Measurements from ENCODE around the gene RGCC.

DNA sequence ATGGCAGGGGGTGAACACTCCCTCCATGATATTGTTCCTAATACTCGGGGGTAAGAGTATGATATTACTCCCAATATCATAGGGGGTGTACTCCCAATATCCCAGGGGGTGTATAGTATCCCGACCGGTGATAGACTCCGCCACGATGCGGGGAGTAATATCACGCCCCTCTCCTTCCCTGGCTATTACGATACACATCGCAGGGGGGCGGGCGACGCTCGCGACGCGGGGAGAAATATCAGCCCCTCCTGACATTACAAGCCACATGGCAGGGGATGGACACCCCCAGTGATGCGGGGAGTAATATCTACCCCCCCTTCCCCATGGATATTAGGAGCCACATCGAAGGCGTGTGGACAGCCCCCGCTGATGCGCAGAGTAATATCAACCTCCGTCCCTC lies 3.2 kb upstream of the RGCC start:
- TF ChIP-seq, protein P1, sequence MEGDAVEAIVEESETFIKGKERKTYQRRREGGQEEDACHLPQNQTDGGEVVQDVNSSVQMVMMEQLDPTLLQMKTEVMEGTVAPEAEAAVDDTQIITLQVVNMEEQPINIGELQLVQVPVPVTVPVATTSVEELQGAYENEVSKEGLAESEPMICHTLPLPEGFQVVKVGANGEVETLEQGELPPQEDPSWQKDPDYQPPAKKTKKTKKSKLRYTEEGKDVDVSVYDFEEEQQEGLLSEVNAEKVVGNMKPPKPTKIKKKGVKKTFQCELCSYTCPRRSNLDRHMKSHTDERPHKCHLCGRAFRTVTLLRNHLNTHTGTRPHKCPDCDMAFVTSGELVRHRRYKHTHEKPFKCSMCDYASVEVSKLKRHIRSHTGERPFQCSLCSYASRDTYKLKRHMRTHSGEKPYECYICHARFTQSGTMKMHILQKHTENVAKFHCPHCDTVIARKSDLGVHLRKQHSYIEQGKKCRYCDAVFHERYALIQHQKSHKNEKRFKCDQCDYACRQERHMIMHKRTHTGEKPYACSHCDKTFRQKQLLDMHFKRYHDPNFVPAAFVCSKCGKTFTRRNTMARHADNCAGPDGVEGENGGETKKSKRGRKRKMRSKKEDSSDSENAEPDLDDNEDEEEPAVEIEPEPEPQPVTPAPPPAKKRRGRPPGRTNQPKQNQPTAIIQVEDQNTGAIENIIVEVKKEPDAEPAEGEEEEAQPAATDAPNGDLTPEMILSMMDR (IDR thresholded peaks at IDR 0.05; ENCODE audit: low read length) = no peak
- TF ChIP-seq EZH2 (optimal IDR thresholded peaks at IDR 0.05; ENCODE audit: low read depth, low read length) = no peak

Data from MM.1S (cell line).